OCI-LY3 (cell line): ENCODE data around the gene RAVER1.

Experiments used
- CTCF ChIP-seq: fragments of 200-600, 300-600 bp; sonication (generic); IDR thresholded peaks from 2 replicates; pipeline ENCODE4 v1.5.1; 2014; ENCODE audit warnings: antibody characterized with exemption, low read length, low read depth
- EZH2phosphoT487 ChIP-seq: fragments of 200-600 bp; shearing (Covaris generic); IDR thresholded peaks from 2 replicates; pipeline ENCODE4 v1.6.1; 2018; ENCODE audit warnings: antibody characterized with exemption, mixed run types, low read depth

GRCh38 chr19:10306327-10306726 is 27.0 kb downstream of the RAVER1 start:
- TF ChIP-seq CTCF (no peak), EZH2phosphoT487 (no peak)
